WTC11 (cell line): ENCODE data around the gene RPL15. TPM values are rescaled to one million over a fixed set of nuclear protein-coding genes. Genes with fewer than 3 reads are reported as not detected.

Experiments used
- ATAC-seq: fragments of 200-7000 bp; cut with Tn5 transposase; 2 replicates; pipeline ENCODE4 v1.10.0; 2021; ENCODE audit warnings: mild to moderate bottlenecking, moderate library complexity
- CTCF ChIA-PET: fragments of 300-600 bp; sonication (Branson Sonifier 250); formaldehyde crosslinking; loops from one replicate; lab custom pipeline; 2021; ENCODE audit warnings: antibody characterized with exemption; lab: Charles Lee
- POLR2A ChIA-PET: fragments of 350-600 bp; sonication (Branson Sonifier 250); formaldehyde crosslinking; loops from one replicate; lab custom pipeline; 2021; ENCODE audit warnings: antibody characterized with exemption; lab: Charles Lee
- DNase-seq: peaks from one replicate; pipeline ENCODE4 v3.0.0; 2021; ENCODE audit warnings: low spot score
- H3K27ac Mint-ChIP-seq: 2 replicates; pipeline ENCODE4 v1.8.0; 2021; ENCODE audit warnings: mixed read lengths
- H3K27me3 Mint-ChIP-seq: 2 replicates; pipeline ENCODE4 v1.8.0; 2021; ENCODE audit warnings: low read depth, mild to moderate bottlenecking, moderate library complexity, mixed read lengths
- H3K36me3 Mint-ChIP-seq: 2 replicates; pipeline ENCODE4 v1.8.0; 2021; ENCODE audit warnings: mixed read lengths
- H3K4me1 Mint-ChIP-seq: 2 replicates; pipeline ENCODE4 v1.8.0; 2022; ENCODE audit warnings: mixed read lengths
- H3K4me3 Mint-ChIP-seq: 2 replicates; pipeline ENCODE4 v1.8.0; 2021; ENCODE audit warnings: mild to moderate bottlenecking, moderate library complexity, mixed read lengths
- H3K9me3 Mint-ChIP-seq: 2 replicates; pipeline ENCODE4 v1.8.0; 2021; ENCODE audit warnings: mixed read lengths
- ARID4B ChIP-seq: sonication (generic); formaldehyde crosslinking; IDR thresholded peaks from 2 replicates; pipeline ENCODE4 v1.8.0; 2023; ENCODE audit warnings: missing genetic modification reagents, mild to moderate bottlenecking, borderline replicate concordance
- CDX4 ChIP-seq: fragments of 250-450 bp; sonication (Bioruptor Pico); IDR thresholded peaks from 2 replicates; pipeline ENCODE4 v1.9.0; 2021; ENCODE audit warnings: moderate library complexity, mild to moderate bottlenecking, inconsistent platforms, borderline replicate concordance
- CTCF ChIP-seq: fragments of 200-600 bp; IDR thresholded peaks from 2 replicates; pipeline ENCODE4 v1.8.0; 2022; ENCODE audit warnings: antibody characterized with exemption
- ERG ChIP-seq: fragments of 250-450 bp; sonication (Bioruptor Pico); IDR thresholded peaks from 2 replicates; pipeline ENCODE4 v1.8.0; 2021; ENCODE audit warnings: mild to moderate bottlenecking
- FOXK1 ChIP-seq: sonication (generic); formaldehyde crosslinking; IDR thresholded peaks from 2 replicates; pipeline ENCODE4 v1.8.0; 2022; ENCODE audit warnings: mild to moderate bottlenecking, moderate library complexity, missing genetic modification reagents
- FOXP4 ChIP-seq: sonication (generic); formaldehyde crosslinking; IDR thresholded peaks from 2 replicates; pipeline ENCODE4 v1.8.0; 2022; ENCODE audit warnings: mild to moderate bottlenecking, missing genetic modification reagents
- JAZF1 ChIP-seq: fragments of 250-450 bp; sonication (Bioruptor Pico); IDR thresholded peaks from 2 replicates; pipeline ENCODE4 v1.9.0; 2021; ENCODE audit warnings: moderate library complexity, mild to moderate bottlenecking, inconsistent platforms
- OVOL2 ChIP-seq: fragments of 250-450 bp; sonication (Bioruptor Pico); IDR thresholded peaks from 2 replicates; pipeline ENCODE4 v1.9.0; 2021; ENCODE audit warnings: mild to moderate bottlenecking, borderline replicate concordance
- ZNF416 ChIP-seq: fragments of 250-450 bp; sonication (Bioruptor Pico); IDR thresholded peaks from 2 replicates; pipeline ENCODE4 v1.9.0; 2021; ENCODE audit warnings: mild to moderate bottlenecking, inconsistent platforms
- ZNF532 ChIP-seq: fragments of 250-450 bp; sonication (Bioruptor Pico); IDR thresholded peaks from 2 replicates; pipeline ENCODE4 v1.9.0; 2021; ENCODE audit warnings: mild to moderate bottlenecking, borderline replicate concordance
- total RNA-seq: library from RNA; stranded (reverse); gene quantifications from 3 replicates; pipeline ENCODE4 v1.2.3, GENCODE V29; 2021
- TF ChIP-seq, protein P1 (sequence below): fragments of 250-450 bp; sonication (Bioruptor Pico); conservative IDR thresholded peaks from 2 replicates; pipeline ENCODE4 v1.9.0; 2021; ENCODE audit warnings: mild to moderate bottlenecking
- TF ChIP-seq, protein P2 (sequence below): sonication (generic); formaldehyde crosslinking; IDR thresholded peaks from 2 replicates; pipeline ENCODE4 v1.8.1; 2023; ENCODE audit warnings: mild to moderate bottlenecking, missing genetic modification reagents, moderate library complexity
- TF ChIP-seq, protein P3 (sequence below): sonication (generic); formaldehyde crosslinking; IDR thresholded peaks from 2 replicates; pipeline ENCODE4 v1.8.1; 2023; ENCODE audit warnings: mild to moderate bottlenecking, missing genetic modification reagents, moderate library complexity

Gene RPL15
- total RNA-seq, 1 experiment from 2014 or later, result 2,428 TPM

DNA sequence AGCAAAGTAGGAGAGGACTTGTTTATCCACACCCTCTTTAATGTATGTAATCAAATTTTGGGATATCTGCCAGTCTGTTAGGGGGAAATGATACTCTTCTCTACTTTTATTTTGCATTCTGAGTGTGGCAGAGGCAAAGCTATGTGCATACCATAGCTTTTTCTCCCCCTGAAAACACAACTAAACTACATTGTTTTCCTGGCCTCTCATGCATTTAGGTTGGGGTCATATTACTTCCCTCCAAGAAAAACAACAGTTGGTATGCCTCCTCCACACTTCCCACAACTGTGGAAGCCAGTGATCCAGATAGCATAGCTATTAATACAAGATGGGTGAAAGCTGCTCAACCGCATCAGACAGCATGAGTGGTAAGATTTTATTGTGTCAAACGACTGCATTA is 6.9 kb downstream of the RPL15 start (continued):
- no peak for TF ChIP-seq ARID4B
- TF ChIP-seq ERG (CRISPR knock-in tag), result no peak
- TF ChIP-seq FOXP4 (CRISPR knock-in tag), result no peak
- TF ChIP-seq, protein P1, sequence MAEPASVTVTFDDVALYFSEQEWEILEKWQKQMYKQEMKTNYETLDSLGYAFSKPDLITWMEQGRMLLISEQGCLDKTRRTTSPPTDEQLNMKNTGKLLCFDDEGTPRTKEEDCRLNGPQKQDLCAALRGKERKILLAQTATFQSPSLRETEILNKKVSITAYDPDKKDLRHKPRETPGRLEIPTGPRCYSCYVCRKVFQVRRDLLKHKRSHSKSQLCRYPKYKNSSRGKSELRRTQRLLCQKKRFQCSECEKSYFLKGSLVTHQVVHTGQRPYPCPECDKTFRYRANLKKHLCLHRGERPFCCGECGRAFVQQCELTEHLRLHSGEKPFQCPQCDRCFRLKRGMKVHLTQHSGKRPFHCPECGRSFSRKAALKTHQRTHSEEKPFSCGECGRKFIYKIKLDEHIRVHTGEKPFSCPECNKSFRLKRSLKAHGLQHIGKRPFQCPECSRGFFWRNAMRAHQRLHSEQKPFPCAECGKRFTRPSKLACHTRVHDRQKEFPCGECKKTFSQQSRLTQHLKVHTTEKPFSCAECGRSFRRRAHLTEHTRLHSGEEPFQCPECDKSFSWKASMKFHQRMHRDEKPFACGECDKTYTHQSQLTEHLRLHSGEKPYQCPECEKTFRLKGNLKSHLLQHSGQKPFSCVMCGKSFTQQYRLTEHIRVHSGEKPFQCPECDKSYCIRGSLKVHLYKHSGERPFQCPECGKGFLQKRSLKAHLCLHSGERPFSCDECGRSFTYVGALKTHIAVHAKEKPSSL (CRISPR knock-in tag), result no peak
- TF ChIP-seq ZNF416 (CRISPR knock-in tag), result no peak
- TF ChIP-seq FOXK1 (CRISPR knock-in tag), result no peak
- no peak for TF ChIP-seq CTCF
- TF ChIP-seq ZNF532 (CRISPR knock-in tag), result no peak
- TF ChIP-seq OVOL2, result no peak

DNA sequence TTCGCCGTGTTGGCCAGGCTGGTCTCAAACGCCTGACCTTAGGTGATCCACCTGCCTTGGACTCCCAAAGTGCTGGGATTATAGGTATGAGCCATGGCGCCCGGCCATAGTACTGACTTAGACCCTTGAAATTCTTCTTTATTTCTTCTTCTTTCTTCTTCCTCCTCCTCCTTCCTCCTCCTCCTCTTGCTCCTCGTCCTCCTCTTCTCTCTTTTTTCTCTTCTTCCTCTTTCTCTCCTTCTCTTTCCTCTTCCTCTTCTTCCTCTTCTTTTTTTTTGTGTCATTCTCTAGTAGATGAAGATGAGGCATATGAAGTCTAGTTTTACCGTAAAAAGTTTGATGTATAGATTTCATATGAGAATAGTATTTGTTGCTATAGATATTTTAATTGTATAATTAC is 9.3 kb downstream of the RPL15 start:
- H3K4me1 Mint-ChIP-seq, result peaks cover 16% of the 10 kb centered on the region
- H3K27me3 Mint-ChIP-seq, result no peaks in the 10 kb centered on the region
- ATAC-seq (no peak), DNase-seq (no peak)
- H3K4me3 Mint-ChIP-seq, result no peak overlapping the region
- no peaks in the 10 kb centered on the region for H3K36me3 Mint-ChIP-seq
- H3K27ac Mint-ChIP-seq, result no peak overlapping the region
- H3K9me3 Mint-ChIP-seq, result no peaks in the 10 kb centered on the region
- ChIA-PET CTCF (no interaction called here), POLR2A (interaction anchor here (2.0 to 2.3 kb wide), 2 partner anchors 9 kb away, joined by 7 to 17 read pairs; partner anchors contain the start of genes NKIRAS1 and RPL15)
- TF ChIP-seq, protein P2, sequence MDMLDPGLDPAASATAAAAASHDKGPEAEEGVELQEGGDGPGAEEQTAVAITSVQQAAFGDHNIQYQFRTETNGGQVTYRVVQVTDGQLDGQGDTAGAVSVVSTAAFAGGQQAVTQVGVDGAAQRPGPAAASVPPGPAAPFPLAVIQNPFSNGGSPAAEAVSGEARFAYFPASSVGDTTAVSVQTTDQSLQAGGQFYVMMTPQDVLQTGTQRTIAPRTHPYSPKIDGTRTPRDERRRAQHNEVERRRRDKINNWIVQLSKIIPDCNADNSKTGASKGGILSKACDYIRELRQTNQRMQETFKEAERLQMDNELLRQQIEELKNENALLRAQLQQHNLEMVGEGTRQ, result no peak
- TF ChIP-seq, protein P3, sequence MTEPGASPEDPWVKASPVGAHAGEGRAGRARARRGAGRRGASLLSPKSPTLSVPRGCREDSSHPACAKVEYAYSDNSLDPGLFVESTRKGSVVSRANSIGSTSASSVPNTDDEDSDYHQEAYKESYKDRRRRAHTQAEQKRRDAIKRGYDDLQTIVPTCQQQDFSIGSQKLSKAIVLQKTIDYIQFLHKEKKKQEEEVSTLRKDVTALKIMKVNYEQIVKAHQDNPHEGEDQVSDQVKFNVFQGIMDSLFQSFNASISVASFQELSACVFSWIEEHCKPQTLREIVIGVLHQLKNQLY (CRISPR knock-in tag), result no peak
- TF ChIP-seq CDX4 (CRISPR knock-in tag) (no peak), JAZF1 (no peak)
